A549 (cell line): ENCODE measurements around the gene CPA1.

ENCODE experiments used
- CBX8 ChIP-seq: fragments of 200-600 bp; sonication (generic); IDR thresholded peaks from 2 replicates; pipeline ENCODE4 v1.6.1; 2016
- CHD2 ChIP-seq: fragments of 150-350 bp; IDR thresholded peaks from 2 replicates; pipeline ENCODE4 v1.6.1; 2014; ENCODE audit warnings: low read length; ENCODE audit not compliant: partially characterized antibody
- HDAC2 ChIP-seq: fragments of 200-600 bp; sonication (generic); IDR thresholded peaks from 2 replicates; pipeline ENCODE4 v1.6.1; 2016
- JUNB ChIP-seq: fragments of >200 bp; sonication (Bioruptor Twin); formaldehyde crosslinking; IDR thresholded peaks from 2 replicates; pipeline ENCODE4 v1.6.1; 2016
- MAX ChIP-seq: IDR thresholded peaks from 2 replicates; pipeline ENCODE4 v1.6.1; 2012
- NR3C1 ChIP-seq: fragments of >200 bp; sonication (Bioruptor Twin); formaldehyde crosslinking; IDR thresholded peaks from 3 replicates; pipeline ENCODE4 v1.6.1; 2017
- PHF8 ChIP-seq: fragments of 200-600 bp; sonication (generic); IDR thresholded peaks from 2 replicates; pipeline ENCODE4 v1.6.1; 2016; ENCODE audit warnings: low read depth, mild to moderate bottlenecking, antibody characterized with exemption, moderate library complexity, borderline replicate concordance
- POLR2A ChIP-seq: IDR thresholded peaks from 2 replicates; pipeline ENCODE4 v1.6.1; 2012; ENCODE audit warnings: mild to moderate bottlenecking, low read length
- RCOR1 ChIP-seq: fragments of 150-350 bp; IDR thresholded peaks from 2 replicates; pipeline ENCODE4 v1.6.1; 2014; ENCODE audit warnings: antibody characterized with exemption, low read length, low read depth
- REST ChIP-seq: fragments of 200-600 bp; sonication (generic); IDR thresholded peaks from 2 replicates; pipeline ENCODE4 v1.6.1; 2016; ENCODE audit warnings: antibody characterized with exemption, mild to moderate bottlenecking, moderate library complexity
- SREBF2 ChIP-seq: fragments of 450-650 bp; IDR thresholded peaks from 2 replicates; pipeline ENCODE4 v1.6.1; 2014; ENCODE audit warnings: mild to moderate bottlenecking, moderate library complexity
- ZNF302 ChIP-seq: fragments of 250-450 bp; sonication (Bioruptor Pico); IDR thresholded peaks from 2 replicates; pipeline ENCODE4 v1.9.0; 2021; ENCODE audit warnings: inconsistent platforms, mild to moderate bottlenecking, moderate library complexity
- TF ChIP-seq, protein P1 (sequence below): fragments of >200 bp; sonication (Bioruptor Twin); formaldehyde crosslinking; IDR thresholded peaks from 3 replicates; pipeline ENCODE4 v1.5.1; 2016

DNA sequence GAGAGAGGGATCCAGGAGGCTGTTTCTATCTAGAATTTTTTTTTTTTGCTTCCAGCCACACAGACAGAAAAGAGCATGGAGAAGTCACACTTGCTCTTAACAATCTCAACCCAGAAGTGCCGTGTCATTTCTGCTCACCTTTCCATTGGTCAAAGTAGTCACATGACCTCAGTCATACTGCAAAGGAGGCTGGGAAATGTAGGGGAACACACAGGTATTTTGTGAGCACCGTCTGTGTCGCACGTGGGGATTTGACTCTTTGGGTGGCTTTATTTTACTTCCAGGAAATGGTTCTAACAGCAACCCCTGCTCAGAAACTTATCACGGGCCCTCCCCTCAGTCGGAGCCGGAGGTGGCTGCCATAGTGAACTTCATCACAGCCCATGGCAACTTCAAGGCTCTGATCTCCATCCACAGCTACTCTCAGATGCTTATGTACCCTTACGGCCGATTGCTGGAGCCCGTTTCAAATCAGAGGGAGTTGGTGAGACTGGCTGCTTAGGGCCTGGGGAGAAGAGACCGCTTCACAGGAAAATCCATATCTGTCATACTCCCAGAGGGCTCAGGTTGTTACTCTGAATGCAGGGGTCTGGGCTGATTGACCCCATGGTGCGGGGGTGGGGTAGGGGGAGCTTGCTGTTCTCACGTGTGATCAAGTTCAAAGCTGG is 13.1 kb upstream of the CPA1 start:
- TF ChIP-seq, protein P1, sequence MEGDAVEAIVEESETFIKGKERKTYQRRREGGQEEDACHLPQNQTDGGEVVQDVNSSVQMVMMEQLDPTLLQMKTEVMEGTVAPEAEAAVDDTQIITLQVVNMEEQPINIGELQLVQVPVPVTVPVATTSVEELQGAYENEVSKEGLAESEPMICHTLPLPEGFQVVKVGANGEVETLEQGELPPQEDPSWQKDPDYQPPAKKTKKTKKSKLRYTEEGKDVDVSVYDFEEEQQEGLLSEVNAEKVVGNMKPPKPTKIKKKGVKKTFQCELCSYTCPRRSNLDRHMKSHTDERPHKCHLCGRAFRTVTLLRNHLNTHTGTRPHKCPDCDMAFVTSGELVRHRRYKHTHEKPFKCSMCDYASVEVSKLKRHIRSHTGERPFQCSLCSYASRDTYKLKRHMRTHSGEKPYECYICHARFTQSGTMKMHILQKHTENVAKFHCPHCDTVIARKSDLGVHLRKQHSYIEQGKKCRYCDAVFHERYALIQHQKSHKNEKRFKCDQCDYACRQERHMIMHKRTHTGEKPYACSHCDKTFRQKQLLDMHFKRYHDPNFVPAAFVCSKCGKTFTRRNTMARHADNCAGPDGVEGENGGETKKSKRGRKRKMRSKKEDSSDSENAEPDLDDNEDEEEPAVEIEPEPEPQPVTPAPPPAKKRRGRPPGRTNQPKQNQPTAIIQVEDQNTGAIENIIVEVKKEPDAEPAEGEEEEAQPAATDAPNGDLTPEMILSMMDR: no peak
- TF ChIP-seq POLR2A: no peak
- TF ChIP-seq RCOR1: no peak
- TF ChIP-seq PHF8: no peak
- no peak for TF ChIP-seq MAX
- no peak for TF ChIP-seq SREBF2
- no peak for TF ChIP-seq JUNB
- no peak for TF ChIP-seq ZNF302 (CRISPR knock-in tag)
- no peak for TF ChIP-seq CHD2
- TF ChIP-seq REST: no peak
- no peak for TF ChIP-seq HDAC2
- no peak for TF ChIP-seq CBX8
- no peak for TF ChIP-seq NR3C1
